T-helper 17 cell (primary cell): Measurements from ENCODE around the gene FAM193B. TPM values are rescaled to one million over a fixed set of nuclear protein-coding genes. Genes with fewer than 3 reads are reported as not detected.
A peak's percentile ranks its signal among the peaks of the same experiment; 100 is the strongest.

Experiments
- ATAC-seq: fragments of 150-1000 bp; cut with Tn5 transposase; 2 replicates; pipeline ENCODE4 v1.10.0; 2021; ENCODE audit warnings: mild to moderate bottlenecking, moderate library complexity
- DNase-seq, 3 donors: peaks; one replicate each; pipeline versions ENCODE4 v3.0.0 to v3.0.0-alpha.2; 2020 to 2021
- H3K9me3 ChIP-seq: one replicate; pipeline ENCODE4 v1.7.0; 2013; ENCODE audit warnings: low read length, mild to moderate bottlenecking; ENCODE audit not compliant: control insufficient read depth, poor library complexity, severe bottlenecking
- H3K27ac Mint-ChIP-seq: one replicate; pipeline ENCODE4 v1.8.0; 2022; ENCODE audit warnings: mild to moderate bottlenecking, moderate library complexity, mixed read lengths
- H3K27me3 Mint-ChIP-seq: one replicate; pipeline ENCODE4 v1.8.0; 2022; ENCODE audit warnings: mixed read lengths
- H3K36me3 Mint-ChIP-seq: one replicate; pipeline ENCODE4 v1.8.0; 2022; ENCODE audit warnings: low read depth, mixed read lengths
- H3K4me1 Mint-ChIP-seq: one replicate; pipeline ENCODE4 v1.8.0; 2022; ENCODE audit warnings: mild to moderate bottlenecking, mixed read lengths
- H3K4me3 Mint-ChIP-seq: one replicate; pipeline ENCODE4 v1.8.0; 2022; ENCODE audit warnings: mild to moderate bottlenecking, moderate library complexity, mixed read lengths
- total RNA-seq, 4 donors: library from RNA in 2 of 4; stranded (reverse) in 2 of 4; gene quantifications; one replicate each; pipeline ENCODE4 v1.2.3 and lab custom pipeline; 2022 to 2026

The FAM193B gene
- total RNA-seq, 2 donors from 2014 or later, result 143 to 167 TPM

- ATAC-seq, result no peak
- no peak overlapping the region for H3K4me3 Mint-ChIP-seq
- peaks cover 13% of the 10 kb centered on the region for H3K4me1 Mint-ChIP-seq
- H3K9me3 ChIP-seq, result no peaks in the 10 kb centered on the region
- peaks cover 10% of the 10 kb centered on the region for H3K36me3 Mint-ChIP-seq
- H3K27ac Mint-ChIP-seq, result peak overlapping the region; percentile 29
- H3K27me3 Mint-ChIP-seq, result peaks cover 20% of the 10 kb centered on the region
- DNase-seq, result no peak
These were observed 39.7 kb upstream of the FAM193B start for GRCh38 chr5:177594071-177594470.

- H3K9me3 ChIP-seq, result no peaks in the 10 kb centered on the region
- Mint-ChIP-seq H3K36me3 (peaks cover 10% of the 10 kb centered on the region), H3K4me1 (peaks cover 11% of the 10 kb centered on the region), H3K27ac (peak overlapping the region; percentile 29), H3K27me3 (peaks cover 25% of the 10 kb centered on the region), H3K4me3 (peak overlapping the region; percentile 50)
- ATAC-seq (no peak), DNase-seq (no peak)
These were observed 39.1 kb upstream of the FAM193B start for GRCh38 chr5:177593511-177593910.

- Mint-ChIP-seq H3K27ac (peak overlapping the region; percentile 92), H3K4me3 (peak overlapping the region; percentile 98), H3K4me1 (peaks cover 9% of the 10 kb centered on the region), H3K27me3 (peaks cover 31% of the 10 kb centered on the region), H3K36me3 (peaks cover 13% of the 10 kb centered on the region)
- H3K9me3 ChIP-seq, result no peaks in the 10 kb centered on the region
- DNase-seq, result no peak
- ATAC-seq, result no peak
These were observed 38.5 kb upstream of the FAM193B start for GRCh38 chr5:177592905-177593304.

- Mint-ChIP-seq H3K4me3 (peak within 1 kb of the TSS; percentile 98), H3K27me3 (peaks cover 33% of the 10 kb centered on the region), H3K27ac (peak within 1 kb of the TSS; percentile 92), H3K4me1 (peaks cover 9% of the 10 kb centered on the region), H3K36me3 (peaks cover 13% of the 10 kb centered on the region)
- DNase-seq (peak; percentile 80 to 83 (median 83)), ATAC-seq (peak; percentile 98)
- no peaks in the 10 kb centered on the region for H3K9me3 ChIP-seq
These were observed 37.9 kb upstream of the FAM193B start, which contains the start of gene TMED9 for GRCh38 chr5:177592010-177592834. Gene TMED9, plus strand, starts transcription at chr5:177592203. Its CDS starts 12 bp downstream, at chr5:177592215.

GRCh38 chr5:177591690-177592009, 37.3 kb upstream of the FAM193B start:
- peaks cover 9% of the 10 kb centered on the region for H3K4me1 Mint-ChIP-seq
- ATAC-seq, result no peak

GRCh38 chr5:177590406-177590805, 36.0 kb upstream of the FAM193B start:
- ATAC-seq, result no peak
- no peaks in the 10 kb centered on the region for H3K9me3 ChIP-seq
- Mint-ChIP-seq H3K27me3 (peaks cover 37% of the 10 kb centered on the region), H3K27ac (no peak overlapping the region), H3K36me3 (peaks cover 9% of the 10 kb centered on the region), H3K4me1 (peaks cover 7% of the 10 kb centered on the region), H3K4me3 (no peak overlapping the region)
- no peak for DNase-seq

More at GRCh38 chr5:177591690-177592009, 37.3 kb upstream of the FAM193B start:
- peaks cover 13% of the 10 kb centered on the region for H3K36me3 Mint-ChIP-seq
- no peak for DNase-seq
- H3K27me3 Mint-ChIP-seq, result peaks cover 33% of the 10 kb centered on the region
- peak overlapping the region; percentile 98 for H3K4me3 Mint-ChIP-seq
- no peaks in the 10 kb centered on the region for H3K9me3 ChIP-seq
- peak overlapping the region; percentile 92 for H3K27ac Mint-ChIP-seq

GRCh38 chr5:177588413-177588909, 34.1 kb upstream of the FAM193B start:
- ATAC-seq, result no peak
- H3K4me3 Mint-ChIP-seq, result no peak overlapping the region
- H3K9me3 ChIP-seq, result no peaks in the 10 kb centered on the region

GRCh38 chr5:177578316-177578715, 24.0 kb upstream of the FAM193B start:
- no peak overlapping the region for H3K4me3 Mint-ChIP-seq
- H3K4me1 Mint-ChIP-seq, result no peaks in the 10 kb centered on the region
- no peak for ATAC-seq
- no peaks in the 10 kb centered on the region for H3K9me3 ChIP-seq
- DNase-seq, result no peak
- no peaks in the 10 kb centered on the region for H3K36me3 Mint-ChIP-seq
- peaks cover 4% of the 10 kb centered on the region for H3K27me3 Mint-ChIP-seq
- no peak overlapping the region for H3K27ac Mint-ChIP-seq

More at GRCh38 chr5:177588413-177588909, 34.1 kb upstream of the FAM193B start:
- Mint-ChIP-seq H3K27ac (no peak overlapping the region), H3K36me3 (peaks cover 11% of the 10 kb centered on the region), H3K4me1 (peaks cover 7% of the 10 kb centered on the region), H3K27me3 (peaks cover 46% of the 10 kb centered on the region)
- no peak for DNase-seq

- peaks cover 4% of the 10 kb centered on the region for H3K27me3 Mint-ChIP-seq
- H3K4me1 Mint-ChIP-seq, result no peaks in the 10 kb centered on the region
- DNase-seq (no peak), ATAC-seq (no peak)
- no peak overlapping the region for H3K4me3 Mint-ChIP-seq
- H3K27ac Mint-ChIP-seq, result no peak overlapping the region
- H3K36me3 Mint-ChIP-seq, result no peaks in the 10 kb centered on the region
- H3K9me3 ChIP-seq, result no peaks in the 10 kb centered on the region
These were observed 21.8 kb upstream of the FAM193B start for GRCh38 chr5:177576169-177576568.

- no peak overlapping the region for H3K4me3 Mint-ChIP-seq
- H3K27me3 Mint-ChIP-seq, result peaks cover 4% of the 10 kb centered on the region
- ATAC-seq (no peak), DNase-seq (no peak)
- no peaks in the 10 kb centered on the region for H3K36me3 Mint-ChIP-seq
- H3K4me1 Mint-ChIP-seq, result no peaks in the 10 kb centered on the region
- H3K9me3 ChIP-seq, result no peaks in the 10 kb centered on the region
- H3K27ac Mint-ChIP-seq, result no peak overlapping the region
These were observed 21.1 kb upstream of the FAM193B start for GRCh38 chr5:177575488-177575887.

GRCh38 chr5:177569894-177570293, 15.5 kb upstream of the FAM193B start:
- DNase-seq (no peak), ATAC-seq (no peak)
- Mint-ChIP-seq H3K4me1 (peaks cover 4% of the 10 kb centered on the region), H3K36me3 (no peaks in the 10 kb centered on the region), H3K4me3 (no peak overlapping the region), H3K27me3 (peaks cover 14% of the 10 kb centered on the region), H3K27ac (no peak overlapping the region)
- no peaks in the 10 kb centered on the region for H3K9me3 ChIP-seq

GRCh38 chr5:177568326-177568725, 14.0 kb upstream of the FAM193B start:
- peaks cover 12% of the 10 kb centered on the region for H3K27me3 Mint-ChIP-seq
- ATAC-seq (no peak), DNase-seq (no peak)
- no peak overlapping the region for H3K27ac Mint-ChIP-seq
- H3K4me3 Mint-ChIP-seq, result no peak overlapping the region
- H3K4me1 Mint-ChIP-seq, result peaks cover 4% of the 10 kb centered on the region
- H3K36me3 Mint-ChIP-seq, result no peaks in the 10 kb centered on the region
- H3K9me3 ChIP-seq, result no peaks in the 10 kb centered on the region

- H3K9me3 ChIP-seq, result no peaks in the 10 kb centered on the region
- DNase-seq (no peak), ATAC-seq (no peak)
- H3K36me3 Mint-ChIP-seq, result no peaks in the 10 kb centered on the region
- no peak overlapping the region for H3K27ac Mint-ChIP-seq
- peaks cover 12% of the 10 kb centered on the region for H3K27me3 Mint-ChIP-seq
- no peak overlapping the region for H3K4me3 Mint-ChIP-seq
- H3K4me1 Mint-ChIP-seq, result peaks cover 4% of the 10 kb centered on the region
These were observed 10.7 kb upstream of the FAM193B start for GRCh38 chr5:177565046-177565445.
